SU-DHL-6 (cell line): ENCODE measurements around the gene SUGCT.

ENCODE experiments used
- CTCF ChIP-seq: fragments of 200-600 bp; sonication (generic); IDR thresholded peaks from one replicate; pipeline ENCODE4 v1.5.1; 2017; ENCODE audit warnings: antibody characterized with exemption, mild to moderate bottlenecking, low read length, moderate library complexity; ENCODE audit not compliant: insufficient read depth, poor library complexity, severe bottlenecking
- EZH2phosphoT487 ChIP-seq: fragments of 200-600 bp; sonication (generic), shearing (Covaris generic); conservative IDR thresholded peaks from 2 replicates; pipeline ENCODE4 v1.6.1; 2018; ENCODE audit warnings: mild to moderate bottlenecking, antibody characterized with exemption, low read length, moderate library complexity, mixed read lengths

- TF ChIP-seq CTCF = no peak
- no peak for TF ChIP-seq EZH2phosphoT487
Observed at GRCh38 chr7:40371806-40372440, 237.1 kb downstream of the SUGCT start.
